ENCODE results near the gene KCNMA1. TPM values are rescaled to one million over a fixed set of nuclear protein-coding genes. Genes with fewer than 3 reads are reported as not detected.
A peak's percentile ranks its signal among the peaks of the same experiment; 100 is the strongest.

Gene KCNMA1
- total RNA-seq, 4 donors from 2014 or later: 146 to 300 (median 265) TPM

GRCh38 chr10:77241350-77241725 lies 396.3 kb downstream of the KCNMA1 start:
- Histone ChIP-seq H3K4me1 (peaks cover 6 to 96% (median 87%) of the 10 kb centered on the region in 4 donors), H3K27ac (replicated peaks in 1 of 4) (peak overlapping the region; percentile 76 to 83 (median 78)), H3K27me3 (no peaks in the 10 kb centered on the region), H3K36me3 (no peaks in the 10 kb centered on the region), H3K4me3 (no peak overlapping the region), H3K9me3 (no peaks in the 10 kb centered on the region)
- WGBS: 33% methylated on average over 3 of the region's 3 CpGs
- no peak for DNase-seq (ENCODE audit: extremely low spot score)
- TF ChIP-seq EP300 (IDR thresholded peaks at IDR 0.05): no peak
- no peak for TF ChIP-seq POLR2A (IDR thresholded peaks at IDR 0.05; ENCODE audit: low read depth)
- intact Hi-C loops (cut with DNase I): no loop called here

GRCh38 chr10:77240706-77241349 lies 396.8 kb downstream of the KCNMA1 start:
- no peaks in the 10 kb centered on the region for H3K36me3 ChIP-seq
- H3K4me3 ChIP-seq: no peak overlapping the region
- DNase-seq (ENCODE audit: extremely low spot score): no peak
- WGBS: 43% methylated on average over 4 of the region's 4 CpGs
- H3K27me3 ChIP-seq: no peaks in the 10 kb centered on the region
- no peak for TF ChIP-seq POLR2A (IDR thresholded peaks at IDR 0.05; ENCODE audit: low read depth)
- TF ChIP-seq POLR2AphosphoS5 (IDR thresholded peaks at IDR 0.05): no peak
- no peak for TF ChIP-seq CTCF (IDR thresholded peaks at IDR 0.05)
- TF ChIP-seq EP300 (IDR thresholded peaks at IDR 0.05): no peak
- peak overlapping the region; percentile 76 to 83 (median 78) for H3K27ac ChIP-seq (replicated peaks in 1 of 4)
- intact Hi-C loops (cut with DNase I): no loop called here
- H3K4me1 ChIP-seq: peaks cover 4 to 91% (median 83%) of the 10 kb centered on the region in 4 donors
- no peaks in the 10 kb centered on the region for H3K9me3 ChIP-seq

GRCh38 chr10:77240041-77240652 lies 397.5 kb downstream of the KCNMA1 start:
- Histone ChIP-seq H3K4me3 (no peak overlapping the region), H3K4me1 (peaks cover 4 to 90% (median 82%) of the 10 kb centered on the region in 4 donors), H3K27ac (replicated peaks in 1 of 4) (peak overlapping the region; percentile 76 to 83 (median 78)), H3K9me3 (no peaks in the 10 kb centered on the region), H3K27me3 (no peaks in the 10 kb centered on the region), H3K36me3 (no peaks in the 10 kb centered on the region)
- intact Hi-C loops (cut with DNase I): no loop called here
- no peak for DNase-seq (ENCODE audit: extremely low spot score)
- TF ChIP-seq POLR2AphosphoS5 (IDR thresholded peaks at IDR 0.05) (peak in 1 of 2 donors; percentile 9), EP300 (IDR thresholded peaks at IDR 0.05) (no peak)
- WGBS: 38% methylated on average over 5 of the region's 5 CpGs

GRCh38 chr10:77237120-77237519 lies 400.5 kb downstream of the KCNMA1 start:
- peaks cover 4 to 70% (median 59%) of the 10 kb centered on the region in 4 donors for H3K4me1 ChIP-seq
- intact Hi-C loops (cut with DNase I): no loop called here
- no peaks in the 10 kb centered on the region for H3K36me3 ChIP-seq
- H3K27me3 ChIP-seq: no peaks in the 10 kb centered on the region
- no peaks in the 10 kb centered on the region for H3K9me3 ChIP-seq
- H3K27ac ChIP-seq (replicated peaks in 1 of 4): peak overlapping the region; percentile 76 to 83 (median 78)
- no peak for TF ChIP-seq POLR2A (IDR thresholded peaks at IDR 0.05; ENCODE audit: low read depth)
- TF ChIP-seq POLR2AphosphoS5 (IDR thresholded peaks at IDR 0.05): no peak
- no peak for TF ChIP-seq CTCF (IDR thresholded peaks at IDR 0.05)
- no peak for TF ChIP-seq EP300 (IDR thresholded peaks at IDR 0.05)
- no peak for DNase-seq (ENCODE audit: extremely low spot score)
- H3K4me3 ChIP-seq: no peak overlapping the region

- H3K27ac ChIP-seq (replicated peaks in 1 of 4): peak overlapping the region; percentile 76 to 83 (median 78)
- intact Hi-C loops (cut with DNase I): no loop called here
- H3K9me3 ChIP-seq: no peaks in the 10 kb centered on the region
- H3K4me3 ChIP-seq: no peak overlapping the region
- H3K4me1 ChIP-seq: peaks cover 4 to 66% (median 55%) of the 10 kb centered on the region in 4 donors
- H3K36me3 ChIP-seq: no peaks in the 10 kb centered on the region
- no peaks in the 10 kb centered on the region for H3K27me3 ChIP-seq
- 74% methylated on average over 2 of the region's 2 CpGs for WGBS
- no peak for DNase-seq (ENCODE audit: extremely low spot score)
- TF ChIP-seq CTCF (IDR thresholded peaks at IDR 0.05): no peak
- TF ChIP-seq EP300 (IDR thresholded peaks at IDR 0.05): no peak
Measured at GRCh38 chr10:77236700-77237099, 400.9 kb downstream of the KCNMA1 start.
